SK-N-SH treated with all-trans-retinoic acid at 6 μM for 48 hours (cell line): ENCODE measurements around the gene RPRD1A.

Experiments
- ATAC-seq: fragments of 200-7000 bp; cut with Tn5 transposase; 3 replicates; pipeline ENCODE4 v1.9.1; 2020; ENCODE audit warnings: mild to moderate bottlenecking, moderate library complexity
- ARNTL ChIP-seq: fragments of 450-650 bp; formaldehyde crosslinking; IDR thresholded peaks from 2 replicates; pipeline ENCODE4 v1.5.0; 2020; ENCODE audit warnings: low read depth, mild to moderate bottlenecking, moderate library complexity, borderline replicate concordance
- BACH2 ChIP-seq: fragments of 250-450 bp; sonication (Bioruptor Pico); IDR thresholded peaks from 2 replicates; pipeline ENCODE4 v1.9.0; 2021; ENCODE audit warnings: mild to moderate bottlenecking, borderline replicate concordance
- SNAI2 ChIP-seq: fragments of 250-450 bp; sonication (Bioruptor Pico); IDR thresholded peaks from 2 replicates; pipeline ENCODE4 v1.5.0; 2020; ENCODE audit warnings: mild to moderate bottlenecking, moderate library complexity
- TCF4 ChIP-seq: fragments of 250-450 bp; sonication (Bioruptor Pico); IDR thresholded peaks from 2 replicates; pipeline ENCODE4 v1.8.0; 2021; ENCODE audit warnings: mild to moderate bottlenecking, moderate library complexity, borderline replicate concordance
- ZC3H10 ChIP-seq: fragments of 250-450 bp; sonication (Bioruptor Pico); IDR thresholded peaks from 2 replicates; pipeline ENCODE4 v1.5.1; 2021; ENCODE audit warnings: mild to moderate bottlenecking, moderate library complexity
- ZFP3 ChIP-seq: fragments of 250-450 bp; sonication (Bioruptor Pico); IDR thresholded peaks from 2 replicates; pipeline ENCODE4 v1.5.0; 2020; ENCODE audit warnings: mild to moderate bottlenecking, moderate library complexity
- ZNF70 ChIP-seq: fragments of 450-650 bp; formaldehyde crosslinking; IDR thresholded peaks from 2 replicates; pipeline ENCODE4 v1.5.0; 2020; ENCODE audit warnings: mild to moderate bottlenecking, moderate library complexity
- TF ChIP-seq, protein P1 (sequence below): fragments of 250-450 bp; sonication (Bioruptor Pico); IDR thresholded peaks from 2 replicates; pipeline ENCODE4 v1.5.1; 2020; ENCODE audit warnings: low read depth, mild to moderate bottlenecking, moderate library complexity
- TF ChIP-seq, protein P2 (sequence below): fragments of 250-450 bp; sonication (Bioruptor Pico); IDR thresholded peaks from 2 replicates; pipeline ENCODE4 v1.5.1; 2021; ENCODE audit warnings: mild to moderate bottlenecking, moderate library complexity
- TF ChIP-seq, protein P3 (sequence below): fragments of 250-450 bp; sonication (Bioruptor Pico); IDR thresholded peaks from 2 replicates; pipeline ENCODE4 v1.8.0; 2021; ENCODE audit warnings: low read depth, mild to moderate bottlenecking, moderate library complexity, borderline replicate concordance

The RPRD1A gene

DNA sequence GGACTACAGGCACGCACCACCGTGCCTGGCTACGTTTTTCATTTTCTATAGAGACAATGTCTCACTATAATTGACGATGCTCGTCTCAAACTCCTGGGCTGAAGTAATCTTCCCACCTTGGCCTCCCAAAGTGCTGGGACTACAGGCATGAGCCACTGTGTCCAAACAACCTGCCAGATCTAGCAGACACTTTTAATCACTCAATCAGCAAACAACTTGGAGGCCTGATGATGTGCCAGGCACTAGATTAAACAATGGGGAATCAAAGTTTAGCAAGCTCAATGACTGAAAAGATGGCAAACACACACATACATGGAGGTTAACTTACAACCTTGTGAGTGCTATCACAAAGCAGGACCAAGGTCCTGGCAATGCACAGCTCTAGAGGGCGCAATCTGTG is 124.7 kb downstream of the RPRD1A start:
- TF ChIP-seq BACH2 (CRISPR knock-in tag): no peak
- no peak for ATAC-seq

DNA sequence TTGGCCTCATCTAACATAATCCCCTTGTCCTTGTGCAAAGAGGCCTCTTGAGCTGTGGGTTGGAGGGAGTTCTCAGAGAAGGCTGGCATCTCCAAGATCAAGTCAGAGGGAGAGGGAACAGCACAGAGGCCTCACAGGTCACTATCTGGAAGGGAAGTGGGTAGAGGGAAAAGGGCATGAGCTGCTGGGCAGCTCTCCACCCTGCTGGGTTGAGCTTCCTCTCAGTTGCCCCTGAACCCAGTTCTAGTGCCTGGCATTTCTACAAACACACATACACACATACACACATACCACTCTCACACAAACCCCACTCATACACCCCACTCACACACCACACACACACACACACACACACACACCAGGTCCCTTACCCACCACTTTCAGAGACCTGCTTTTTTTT is 125.2 kb downstream of the RPRD1A start:
- TF ChIP-seq SNAI2 (CRISPR knock-in tag) (no peak), ZC3H10 (no peak), ZFP3 (no peak), ARNTL (CRISPR knock-in tag) (no peak), TCF4 (CRISPR knock-in tag) (no peak)
- TF ChIP-seq, protein P1, sequence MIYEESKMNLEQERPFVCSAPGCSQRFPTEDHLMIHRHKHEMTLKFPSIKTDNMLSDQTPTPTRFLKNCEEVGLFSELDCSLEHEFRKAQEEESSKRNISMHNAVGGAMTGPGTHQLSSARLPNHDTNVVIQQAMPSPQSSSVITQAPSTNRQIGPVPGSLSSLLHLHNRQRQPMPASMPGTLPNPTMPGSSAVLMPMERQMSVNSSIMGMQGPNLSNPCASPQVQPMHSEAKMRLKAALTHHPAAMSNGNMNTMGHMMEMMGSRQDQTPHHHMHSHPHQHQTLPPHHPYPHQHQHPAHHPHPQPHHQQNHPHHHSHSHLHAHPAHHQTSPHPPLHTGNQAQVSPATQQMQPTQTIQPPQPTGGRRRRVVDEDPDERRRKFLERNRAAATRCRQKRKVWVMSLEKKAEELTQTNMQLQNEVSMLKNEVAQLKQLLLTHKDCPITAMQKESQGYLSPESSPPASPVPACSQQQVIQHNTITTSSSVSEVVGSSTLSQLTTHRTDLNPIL (CRISPR knock-in tag): no peak
- TF ChIP-seq, protein P2, sequence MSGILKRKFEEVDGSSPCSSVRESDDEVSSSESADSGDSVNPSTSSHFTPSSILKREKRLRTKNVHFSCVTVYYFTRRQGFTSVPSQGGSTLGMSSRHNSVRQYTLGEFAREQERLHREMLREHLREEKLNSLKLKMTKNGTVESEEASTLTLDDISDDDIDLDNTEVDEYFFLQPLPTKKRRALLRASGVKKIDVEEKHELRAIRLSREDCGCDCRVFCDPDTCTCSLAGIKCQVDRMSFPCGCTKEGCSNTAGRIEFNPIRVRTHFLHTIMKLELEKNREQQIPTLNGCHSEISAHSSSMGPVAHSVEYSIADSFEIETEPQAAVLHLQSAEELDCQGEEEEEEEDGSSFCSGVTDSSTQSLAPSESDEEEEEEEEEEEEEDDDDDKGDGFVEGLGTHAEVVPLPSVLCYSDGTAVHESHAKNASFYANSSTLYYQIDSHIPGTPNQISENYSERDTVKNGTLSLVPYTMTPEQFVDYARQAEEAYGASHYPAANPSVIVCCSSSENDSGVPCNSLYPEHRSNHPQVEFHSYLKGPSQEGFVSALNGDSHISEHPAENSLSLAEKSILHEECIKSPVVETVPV (CRISPR knock-in tag): no peak
- TF ChIP-seq, protein P3, sequence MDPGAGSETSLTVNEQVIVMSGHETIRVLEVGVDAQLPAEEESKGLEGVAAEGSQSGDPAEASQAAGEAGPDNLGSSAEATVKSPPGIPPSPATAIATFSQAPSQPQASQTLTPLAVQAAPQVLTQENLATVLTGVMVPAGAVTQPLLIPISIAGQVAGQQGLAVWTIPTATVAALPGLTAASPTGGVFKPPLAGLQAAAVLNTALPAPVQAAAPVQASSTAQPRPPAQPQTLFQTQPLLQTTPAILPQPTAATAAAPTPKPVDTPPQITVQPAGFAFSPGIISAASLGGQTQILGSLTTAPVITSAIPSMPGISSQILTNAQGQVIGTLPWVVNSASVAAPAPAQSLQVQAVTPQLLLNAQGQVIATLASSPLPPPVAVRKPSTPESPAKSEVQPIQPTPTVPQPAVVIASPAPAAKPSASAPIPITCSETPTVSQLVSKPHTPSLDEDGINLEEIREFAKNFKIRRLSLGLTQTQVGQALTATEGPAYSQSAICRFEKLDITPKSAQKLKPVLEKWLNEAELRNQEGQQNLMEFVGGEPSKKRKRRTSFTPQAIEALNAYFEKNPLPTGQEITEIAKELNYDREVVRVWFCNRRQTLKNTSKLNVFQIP (CRISPR knock-in tag): no peak
- ATAC-seq: no peak

DNA sequence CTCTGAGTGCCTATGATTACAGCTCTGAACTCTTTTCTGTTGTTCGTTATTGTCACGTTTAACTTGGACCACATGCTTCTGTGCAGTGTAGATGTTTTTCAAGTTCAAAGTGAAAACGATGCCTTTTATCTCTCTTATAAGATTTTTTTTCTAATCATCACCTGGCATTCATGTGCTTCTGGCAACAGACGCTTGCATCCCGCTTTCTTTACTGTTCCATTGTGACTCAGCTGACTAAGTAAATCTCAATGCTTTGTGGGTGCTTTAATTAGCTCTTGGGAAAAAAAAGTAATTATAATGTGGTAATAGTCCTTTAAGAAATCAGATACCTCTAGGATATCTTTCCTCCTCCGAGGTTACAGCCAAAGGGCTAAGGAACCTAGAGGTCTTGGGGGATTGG is 126.1 kb downstream of the RPRD1A start:
- ATAC-seq: no peak
- TF ChIP-seq ZFP3 (no peak), ZNF70 (CRISPR knock-in tag) (no peak)
